ENCODE data around the gene EZH2.

EZH2 gene

DNA sequence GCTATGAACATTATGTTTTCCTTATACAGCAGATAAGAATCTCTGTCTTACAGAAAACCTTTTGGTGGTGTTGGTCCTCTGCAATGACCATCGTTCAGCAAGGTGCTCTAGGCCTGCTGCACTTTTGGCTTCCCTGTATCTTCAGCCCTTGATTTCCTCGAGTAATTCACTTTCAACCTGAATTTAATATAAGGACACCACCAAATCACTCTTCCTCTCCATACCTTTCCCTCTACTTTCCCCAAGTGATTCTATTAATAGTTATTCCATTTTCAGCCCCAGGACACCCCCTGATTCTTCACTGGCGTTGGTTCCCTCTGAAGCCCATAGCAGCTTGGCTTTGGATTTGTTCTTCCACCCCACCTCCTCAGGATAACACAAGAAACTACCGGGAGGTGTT is 72.2 kb downstream of the EZH2 start:
- Histone ChIP-seq H3K4me1 (ENCODE audit: insufficient read depth, low read length) (no peaks in the 10 kb centered on the region), H3K4me3 (ENCODE audit: low read depth in 1 of 2, low read length in 2 of 2) (no peak overlapping the region), H3K36me3 (ENCODE audit: insufficient read depth, low read length) (peaks cover 100% of the 10 kb centered on the region), H3K27ac (ENCODE audit: low read length) (no peak overlapping the region), H4K20me1 (ENCODE audit: insufficient read depth, low read length) (peaks cover 11% of the 10 kb centered on the region; the same call in 1 of the 2 replicates), H3K9me3 (ENCODE audit: insufficient read depth, low read length, severe bottlenecking) (no peaks in the 10 kb centered on the region), H3K9ac (ENCODE audit: low read depth, low read length) (no peak overlapping the region), H2AFZ (ENCODE audit: low read depth, low read length) (no peak overlapping the region), H3K79me2 (ENCODE audit: insufficient read depth, low read length) (peaks cover 4% of the 10 kb centered on the region; the same call in 1 of the 2 replicates), H3K27me3 (ENCODE audit: insufficient read depth, low read length, poor library complexity) (no peaks in the 10 kb centered on the region), H3K4me2 (ENCODE audit: insufficient read depth, low read length) (no peak overlapping the region)
- DNase-seq (no peak), ATAC-seq (ENCODE audit: insufficient read depth, low read depth) (no peak)
- TF ChIP-seq, protein P1, sequence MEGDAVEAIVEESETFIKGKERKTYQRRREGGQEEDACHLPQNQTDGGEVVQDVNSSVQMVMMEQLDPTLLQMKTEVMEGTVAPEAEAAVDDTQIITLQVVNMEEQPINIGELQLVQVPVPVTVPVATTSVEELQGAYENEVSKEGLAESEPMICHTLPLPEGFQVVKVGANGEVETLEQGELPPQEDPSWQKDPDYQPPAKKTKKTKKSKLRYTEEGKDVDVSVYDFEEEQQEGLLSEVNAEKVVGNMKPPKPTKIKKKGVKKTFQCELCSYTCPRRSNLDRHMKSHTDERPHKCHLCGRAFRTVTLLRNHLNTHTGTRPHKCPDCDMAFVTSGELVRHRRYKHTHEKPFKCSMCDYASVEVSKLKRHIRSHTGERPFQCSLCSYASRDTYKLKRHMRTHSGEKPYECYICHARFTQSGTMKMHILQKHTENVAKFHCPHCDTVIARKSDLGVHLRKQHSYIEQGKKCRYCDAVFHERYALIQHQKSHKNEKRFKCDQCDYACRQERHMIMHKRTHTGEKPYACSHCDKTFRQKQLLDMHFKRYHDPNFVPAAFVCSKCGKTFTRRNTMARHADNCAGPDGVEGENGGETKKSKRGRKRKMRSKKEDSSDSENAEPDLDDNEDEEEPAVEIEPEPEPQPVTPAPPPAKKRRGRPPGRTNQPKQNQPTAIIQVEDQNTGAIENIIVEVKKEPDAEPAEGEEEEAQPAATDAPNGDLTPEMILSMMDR (IDR thresholded peaks at IDR 0.05; ENCODE audit: borderline replicate concordance, extremely low read depth, low read length, poor library complexity, severe bottlenecking) = no peak
- TF ChIP-seq EZH2 (IDR thresholded peaks at IDR 0.05; ENCODE audit: borderline replicate concordance, low read depth, low read length, severe bottlenecking) = no peak

DNA sequence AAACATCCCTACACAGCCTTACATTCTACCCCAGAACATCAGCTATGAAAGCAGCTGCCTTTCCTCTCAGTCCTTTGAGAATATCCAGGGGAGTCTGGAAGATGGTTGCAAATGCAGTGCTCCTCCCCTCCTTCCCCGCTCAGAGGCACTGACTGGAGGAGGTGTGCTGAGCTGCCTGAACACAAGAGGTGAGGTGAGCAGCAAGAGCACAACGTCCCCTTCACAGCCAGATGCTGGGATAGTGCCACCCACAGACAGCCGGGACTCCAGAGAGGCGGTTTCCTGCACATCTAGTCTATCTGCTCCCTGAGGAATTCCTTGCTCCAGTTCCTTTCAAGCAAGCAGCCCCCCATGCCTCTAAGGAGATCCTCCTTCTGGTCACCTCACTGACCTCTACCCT is 74.2 kb downstream of the EZH2 start:
- no peak for DNase-seq
- H3K4me2 ChIP-seq (ENCODE audit: insufficient read depth, low read length) = no peak overlapping the region
- H3K9me3 ChIP-seq (ENCODE audit: insufficient read depth, low read length, severe bottlenecking) = no peaks in the 10 kb centered on the region
- H2AFZ ChIP-seq (ENCODE audit: low read depth, low read length) = no peak overlapping the region
- no peak overlapping the region for H3K9ac ChIP-seq (ENCODE audit: low read depth, low read length)
- ATAC-seq (ENCODE audit: insufficient read depth, low read depth) = no peak
- H3K79me2 ChIP-seq (ENCODE audit: insufficient read depth, low read length) = peaks cover 4% of the 10 kb centered on the region; the same call in 1 of the 2 replicates
- H3K27ac ChIP-seq (ENCODE audit: low read length) = no peak overlapping the region
- peaks cover 11% of the 10 kb centered on the region; the same call in 1 of the 2 replicates for H4K20me1 ChIP-seq (ENCODE audit: insufficient read depth, low read length)
- no peak overlapping the region for H3K4me3 ChIP-seq (ENCODE audit: low read depth in 1 of 2, low read length in 2 of 2)
- H3K36me3 ChIP-seq (ENCODE audit: insufficient read depth, low read length) = peaks cover 96% of the 10 kb centered on the region
- TF ChIP-seq, protein P1 (IDR thresholded peaks at IDR 0.05; ENCODE audit: borderline replicate concordance, extremely low read depth, low read length, poor library complexity, severe bottlenecking) = no peak
- TF ChIP-seq EZH2 (IDR thresholded peaks at IDR 0.05; ENCODE audit: borderline replicate concordance, low read depth, low read length, severe bottlenecking) = no peak
- no peaks in the 10 kb centered on the region for H3K27me3 ChIP-seq (ENCODE audit: insufficient read depth, low read length, poor library complexity)
- no peaks in the 10 kb centered on the region for H3K4me1 ChIP-seq (ENCODE audit: insufficient read depth, low read length)

DNA sequence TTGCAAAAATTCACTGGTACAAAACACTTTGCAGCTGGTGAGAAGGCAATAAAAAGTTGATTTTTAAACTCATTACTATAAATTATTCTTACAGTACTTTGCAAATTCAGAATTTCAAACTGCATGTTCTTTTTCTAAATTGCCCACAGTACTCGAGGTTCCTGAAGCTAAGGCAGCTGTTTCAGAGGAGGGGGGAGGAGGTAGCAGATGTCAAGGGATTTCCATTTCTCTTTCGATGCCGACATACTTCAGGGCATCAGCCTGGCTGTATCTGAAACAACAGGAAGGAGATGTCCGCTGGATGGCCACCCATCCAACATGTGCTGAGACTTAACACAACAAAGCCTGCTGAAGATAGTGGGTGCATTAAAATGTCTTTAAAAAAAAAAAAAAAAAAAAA is 76.7 kb downstream of the EZH2 start:
- H3K4me2 ChIP-seq (ENCODE audit: insufficient read depth, low read length) = no peak overlapping the region
- peaks cover 5% of the 10 kb centered on the region; the same call in 1 of the 2 replicates for H4K20me1 ChIP-seq (ENCODE audit: insufficient read depth, low read length)
- no peak overlapping the region for H3K4me3 ChIP-seq (ENCODE audit: low read depth in 1 of 2, low read length in 2 of 2)
- H3K36me3 ChIP-seq (ENCODE audit: insufficient read depth, low read length) = peaks cover 73% of the 10 kb centered on the region
- ATAC-seq (ENCODE audit: insufficient read depth, low read depth) (no peak), DNase-seq (no peak)
- H3K27me3 ChIP-seq (ENCODE audit: insufficient read depth, low read length, poor library complexity) = no peaks in the 10 kb centered on the region
- no peaks in the 10 kb centered on the region for H3K79me2 ChIP-seq (ENCODE audit: insufficient read depth, low read length)
- TF ChIP-seq, protein P1 (IDR thresholded peaks at IDR 0.05; ENCODE audit: borderline replicate concordance, extremely low read depth, low read length, poor library complexity, severe bottlenecking) = no peak
- no peak overlapping the region for H3K9ac ChIP-seq (ENCODE audit: low read depth, low read length)
- H2AFZ ChIP-seq (ENCODE audit: low read depth, low read length) = no peak overlapping the region
- no peaks in the 10 kb centered on the region for H3K4me1 ChIP-seq (ENCODE audit: insufficient read depth, low read length)
- H3K9me3 ChIP-seq (ENCODE audit: insufficient read depth, low read length, severe bottlenecking) = no peaks in the 10 kb centered on the region
- H3K27ac ChIP-seq (ENCODE audit: low read length) = no peak overlapping the region

DNA sequence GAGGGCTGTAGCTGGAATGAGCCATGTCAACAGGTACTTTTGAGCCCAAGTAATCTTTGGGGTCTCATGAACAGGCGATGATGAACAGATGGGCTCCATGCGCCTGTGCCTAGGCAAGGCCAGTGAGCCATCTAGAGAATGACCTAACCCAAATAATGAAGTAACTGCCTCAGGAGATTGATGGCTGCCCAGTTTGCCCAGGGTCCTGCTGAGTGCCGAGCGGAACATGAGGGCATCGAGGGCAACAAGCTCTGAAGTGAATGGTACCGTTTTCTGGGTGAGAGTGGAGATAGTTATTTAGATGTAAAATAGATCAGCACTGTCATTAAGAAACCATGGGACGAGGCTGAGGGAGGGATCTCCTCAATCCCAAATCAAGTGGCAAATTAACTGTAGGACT is 77.9 kb downstream of the EZH2 start:
- DNase-seq (no peak), ATAC-seq (ENCODE audit: insufficient read depth, low read depth) (no peak)
- peaks cover 5% of the 10 kb centered on the region for H4K20me1 ChIP-seq (ENCODE audit: insufficient read depth, low read length)
- H3K4me3 ChIP-seq (ENCODE audit: low read depth in 1 of 2, low read length in 2 of 2) = no peak overlapping the region
- H3K4me2 ChIP-seq (ENCODE audit: insufficient read depth, low read length) = no peak overlapping the region
- no peaks in the 10 kb centered on the region for H3K9me3 ChIP-seq (ENCODE audit: insufficient read depth, low read length, severe bottlenecking)
- H3K79me2 ChIP-seq (ENCODE audit: insufficient read depth, low read length) = no peaks in the 10 kb centered on the region
- no peak overlapping the region for H3K9ac ChIP-seq (ENCODE audit: low read depth, low read length)
- TF ChIP-seq, protein P1 (IDR thresholded peaks at IDR 0.05; ENCODE audit: borderline replicate concordance, extremely low read depth, low read length, poor library complexity, severe bottlenecking) = no peak
- no peak for TF ChIP-seq EZH2 (IDR thresholded peaks at IDR 0.05; ENCODE audit: borderline replicate concordance, low read depth, low read length, severe bottlenecking)
- peaks cover 73% of the 10 kb centered on the region for H3K36me3 ChIP-seq (ENCODE audit: insufficient read depth, low read length)
- no peaks in the 10 kb centered on the region for H3K4me1 ChIP-seq (ENCODE audit: insufficient read depth, low read length)
- no peak overlapping the region for H2AFZ ChIP-seq (ENCODE audit: low read depth, low read length)
- no peak overlapping the region for H3K27ac ChIP-seq (ENCODE audit: low read length)
- no peaks in the 10 kb centered on the region for H3K27me3 ChIP-seq (ENCODE audit: insufficient read depth, low read length, poor library complexity)

Measured in DND-41 (cell line).